GM19239 (cell line): ENCODE results near the gene MPC2.
"Not testable (repeated sequence)": the region's sequence is repeated elsewhere in the genome, so short reads cannot be mapped to it uniquely, and the experiment has no call there.

ENCODE experiments used
- DNase-seq: peaks from one replicate; pipeline ENCODE4 v3.0.0; 2011; ENCODE audit warnings: low spot score; ENCODE audit not compliant: insufficient read length
- FAIRE-seq: peaks from 2 replicates; lab custom pipeline; 2011; peaks lifted over from hg19 to GRCh38; lab: Jason Lieb, UNC

MPC2 gene

DNA sequence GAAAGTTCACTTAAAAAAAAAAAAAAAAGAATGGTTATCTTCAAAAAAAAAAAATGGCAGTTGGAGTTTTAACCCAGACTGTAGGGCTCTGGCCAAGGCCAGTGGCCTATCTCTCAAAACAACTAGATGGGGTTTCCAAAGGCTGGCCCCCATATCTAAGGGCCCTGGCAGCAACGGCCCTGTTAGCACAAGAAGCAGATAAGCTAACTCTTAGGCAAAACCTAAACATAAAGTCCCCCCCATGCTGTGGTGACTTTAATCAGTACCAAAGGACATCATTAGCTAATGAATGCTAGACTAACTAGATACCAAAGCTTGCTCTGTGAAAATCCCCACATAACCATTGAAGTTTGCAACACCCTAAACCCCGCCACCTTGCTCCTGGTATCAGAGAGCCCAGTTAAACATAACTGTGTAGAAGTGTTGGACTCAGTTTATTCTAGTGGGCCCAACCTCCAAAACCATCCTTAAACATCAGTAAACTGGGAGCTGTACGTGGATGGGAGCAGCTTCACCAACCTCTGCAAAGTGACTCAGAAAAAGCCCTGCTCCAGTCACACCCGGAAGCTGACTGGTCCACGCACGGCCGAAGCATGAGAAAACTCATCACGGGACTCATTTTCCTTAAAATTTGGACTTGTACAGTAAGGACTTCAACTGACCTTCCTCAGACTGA, 70.0 kb downstream of the MPC2 start:
- not testable (repeated sequence) for DNase-seq, FAIRE-seq
